SK-N-SH (cell line): ENCODE results near the gene CLN3. TPM values are rescaled to one million over a fixed set of nuclear protein-coding genes. Genes with fewer than 3 reads are reported as not detected.

ENCODE experiments used
- CTCF ChIA-PET: fragments of 300-600, 350-600 bp; formaldehyde crosslinking; extraction: SDS; loops from one replicate; lab custom pipeline; 2021; lab: Yijun Ruan, JAX
- POLR2A ChIA-PET: fragments of 350-600 bp; sonication (Branson Sonifier 250); formaldehyde crosslinking; extraction: SDS; loops from one replicate; lab custom pipeline; 2020; ENCODE audit warnings: antibody characterized with exemption, inconsistent platforms; lab: Yijun Ruan, JAX
- DNase-seq: peaks from one replicate; pipeline ENCODE4 v3.0.0; 2012
- H2AFZ ChIP-seq: fragments of 200-600 bp; sonication (generic); 2 replicates; pipeline ENCODE4 v1.8.1; 2016; ENCODE audit warnings: antibody characterized with exemption, mild to moderate bottlenecking, low read depth
- H3F3A ChIP-seq: fragments of 200-600 bp; sonication (generic); replicated peaks from 2 replicates; pipeline ENCODE3; 2016; ENCODE audit warnings: antibody characterized with exemption, mild to moderate bottlenecking; ENCODE audit not compliant: insufficient read depth
- H3K27ac ChIP-seq, 2 experiments: fragments of 200-500 bp in 1 of 2; fragments of 200-600 bp in 1 of 2; sonication (Bioruptor generic) in 1 of 2; sonication (generic), shearing (Covaris generic) in 1 of 2; 2 replicates each; pipeline versions ENCODE4 v1.5.1 to v1.6.1; 2014 to 2016; ENCODE audit warnings: low read depth in 2 of 2, inconsistent platforms in 1 of 2, low read length in 1 of 2, mild to moderate bottlenecking in 1 of 2, mixed read lengths in 1 of 2
- H3K27me3 ChIP-seq: fragments of 200-600 bp; sonication (generic), shearing (Covaris generic); 2 replicates; pipeline ENCODE4 v1.6.1; 2016; ENCODE audit warnings: mixed run types; ENCODE audit not compliant: insufficient read depth
- H3K36me3 ChIP-seq, 2 experiments: fragments of 200-500 bp in 1 of 2; fragments of 200-600 bp in 1 of 2; sonication (Bioruptor generic) in 1 of 2; sonication (generic) in 1 of 2; replicated peaks in 1 of 2; 2 replicates each; pipeline versions ENCODE3 to v1.5.1; 2014 to 2016; ENCODE audit warnings: low read length in 1 of 2, mild to moderate bottlenecking in 1 of 2; ENCODE audit not compliant: insufficient read depth in 2 of 2, control insufficient read depth in 1 of 2
- H3K4me1 ChIP-seq, 2 experiments: fragments of 200-500 bp in 1 of 2; fragments of 200-600 bp in 1 of 2; sonication (Bioruptor generic) in 1 of 2; sonication (generic), shearing (Covaris generic) in 1 of 2; 2 replicates each; pipeline versions ENCODE4 v1.5.1 to v1.6.1; 2014 to 2016; ENCODE audit warnings: low read depth in 1 of 2, low read length in 1 of 2, mixed run types in 1 of 2; ENCODE audit not compliant: insufficient read depth in 2 of 2, control insufficient read depth in 1 of 2
- H3K4me2 ChIP-seq: fragments of 200-600 bp; sonication (generic), shearing (Covaris generic); 2 replicates; pipeline ENCODE4 v1.6.1; 2017; ENCODE audit warnings: mixed run types
- H3K4me3 ChIP-seq, 2 experiments: fragments of 200-500 bp in 1 of 2; fragments of 200-600 bp in 1 of 2; sonication (Bioruptor generic) in 1 of 2; sonication (generic), shearing (Covaris generic) in 1 of 2; 2 replicates each; pipeline versions ENCODE4 v1.5.1 to v1.8.1; 2014 to 2016; ENCODE audit warnings: low read depth in 2 of 2, inconsistent platforms in 1 of 2, low read length in 1 of 2, mild to moderate bottlenecking in 1 of 2, mixed read lengths in 1 of 2, moderate library complexity in 1 of 2
- H3K79me2 ChIP-seq: fragments of 200-600 bp; sonication (generic); 2 replicates; pipeline ENCODE4 v1.8.1; 2017; ENCODE audit warnings: mild to moderate bottlenecking; ENCODE audit not compliant: insufficient read depth
- H3K9ac ChIP-seq: fragments of 200-600 bp; sonication (generic); 2 replicates; pipeline ENCODE4 v1.6.1; 2017; ENCODE audit warnings: mixed run types
- H3K9me2 ChIP-seq: fragments of 200-600 bp; sonication (generic); 2 replicates; pipeline ENCODE4 v1.6.1; 2017; ENCODE audit warnings: mixed run types
- H3K9me3 ChIP-seq: fragments of 200-600 bp; sonication (generic); 2 replicates; pipeline ENCODE4 v1.6.1; 2017; ENCODE audit warnings: mixed run types, mild to moderate bottlenecking, moderate library complexity
- H4K20me1 ChIP-seq: fragments of 200-600 bp; sonication (generic); 2 replicates; pipeline ENCODE4 v1.6.1; 2017; ENCODE audit warnings: mild to moderate bottlenecking, mixed run types; ENCODE audit not compliant: insufficient read depth
- CHD2 ChIP-seq: fragments of 150-350 bp; IDR thresholded peaks from 2 replicates; pipeline ENCODE4 v1.6.1; 2018; ENCODE audit warnings: low read length; ENCODE audit not compliant: partially characterized antibody
- ELF1 ChIP-seq: IDR thresholded peaks from 2 replicates; pipeline ENCODE4 v1.4.0; 2012
- EZH2phosphoT487 ChIP-seq: fragments of 200-600 bp; sonication (generic); IDR thresholded peaks from 2 replicates; pipeline ENCODE4 v1.6.1; 2017; ENCODE audit warnings: low read depth, mixed run types, mild to moderate bottlenecking, antibody characterized with exemption, moderate library complexity, borderline replicate concordance
- FOXM1 ChIP-seq: IDR thresholded peaks from 2 replicates; pipeline ENCODE4 v1.4.0; 2012; ENCODE audit warnings: low read depth, mild to moderate bottlenecking
- GABPA ChIP-seq: IDR thresholded peaks from 2 replicates; pipeline ENCODE4 v1.4.0; 2012; ENCODE audit warnings: low read depth, mild to moderate bottlenecking
- GATA2 ChIP-seq: sonication (generic); formaldehyde crosslinking; IDR thresholded peaks from 2 replicates; pipeline ENCODE4 v1.5.0; 2020; ENCODE audit warnings: mild to moderate bottlenecking, missing genetic modification reagents
- MEF2A ChIP-seq: IDR thresholded peaks from 2 replicates; pipeline ENCODE4 v1.4.0; 2012; ENCODE audit warnings: low read depth, borderline replicate concordance
- MXI1 ChIP-seq: IDR thresholded peaks from 2 replicates; pipeline ENCODE4 v1.6.1; 2012; ENCODE audit warnings: mild to moderate bottlenecking, low read depth, low read length, improper control_type of control experiment
- NRF1 ChIP-seq: IDR thresholded peaks from 2 replicates; pipeline ENCODE4 v1.6.1; 2012; ENCODE audit warnings: low read depth, mild to moderate bottlenecking, low read length
- RCOR1 ChIP-seq: fragments of 150-350 bp; IDR thresholded peaks from 2 replicates; pipeline ENCODE4 v1.6.1; 2017; ENCODE audit warnings: antibody characterized with exemption, low read length
- SMC3 ChIP-seq: IDR thresholded peaks from 2 replicates; pipeline ENCODE4 v1.6.1; 2012; ENCODE audit warnings: low read depth, low read length, improper control_type of control experiment
- YY1 ChIP-seq: IDR thresholded peaks from 2 replicates; pipeline ENCODE4 v1.4.0; 2012; ENCODE audit warnings: low read depth, mild to moderate bottlenecking
- WGBS: methylation state at CpG from one replicate; pipeline ENCODE4 v1.1.6; 2017; ENCODE audit warnings: low lambda C conversion rate; 5-methylcytosine and 5-hydroxymethylcytosine counted together
- polyA plus RNA-seq, 3 experiments: library from polyadenylated mRNA; depleted of rRNA; stranded (reverse); fragments of >200 nt; gene quantifications; 2 replicates each; pipeline ENCODE4 v1.2.3, GENCODE V29; 2012
- TF ChIP-seq, protein P1 (sequence below): fragments of 150-350 bp; IDR thresholded peaks from 2 replicates; pipeline ENCODE4 v1.6.1; 2016; ENCODE audit warnings: mild to moderate bottlenecking, low read depth, low read length
- TF ChIP-seq, protein P2 (sequence below): IDR thresholded peaks from 2 replicates; pipeline ENCODE4 v1.4.0; 2012; ENCODE audit warnings: low read depth, borderline replicate concordance
- TF ChIP-seq, protein P3 (sequence below): fragments of 200-600 bp; sonication (generic); IDR thresholded peaks from 2 replicates; pipeline ENCODE4 v1.6.1; 2017; ENCODE audit warnings: antibody characterized with exemption, mild to moderate bottlenecking, moderate library complexity
- TF ChIP-seq, protein P4 (sequence below): IDR thresholded peaks from 2 replicates; pipeline ENCODE4 v1.4.0; 2012; ENCODE audit warnings: low read depth

Gene CLN3
- polyA plus RNA-seq, 1 of the 3 experiments (the other 2 are of a cell fraction), result 18.5 TPM

DNA sequence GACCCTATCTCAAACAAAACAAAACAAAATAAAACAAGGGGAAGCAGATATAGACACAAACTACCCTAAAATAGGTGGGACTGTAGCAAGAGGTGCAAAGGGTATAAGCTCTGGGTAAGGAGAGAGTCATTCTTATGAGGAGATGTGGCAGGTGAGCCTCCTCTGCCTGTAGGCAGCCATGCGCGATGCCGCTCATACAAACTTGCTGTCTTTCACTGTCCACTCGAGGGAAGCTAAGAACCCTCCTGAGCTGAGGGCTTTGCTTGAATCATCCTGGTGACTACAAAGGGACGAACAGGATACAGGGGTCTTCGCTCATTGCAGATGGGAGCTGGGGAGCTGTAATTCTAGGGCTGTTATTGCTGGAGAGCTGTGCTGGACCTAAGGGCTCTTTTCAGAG, 29.6 kb upstream of the CLN3 start:
- Histone ChIP-seq H3K9me2 (no peaks in the 10 kb centered on the region), H2AFZ (no peak overlapping the region), H3K4me1 (no peaks in the 10 kb centered on the region), H3K9me3 (no peaks in the 10 kb centered on the region), H3K4me3 (no peak overlapping the region), H4K20me1 (no peaks in the 10 kb centered on the region), H3K4me2 (no peak overlapping the region), H3K36me3 (no peaks in the 10 kb centered on the region), H3F3A (no peaks in the 10 kb centered on the region), H3K27ac (no peak overlapping the region), H3K27me3 (no peaks in the 10 kb centered on the region), H3K79me2 (no peaks in the 10 kb centered on the region), H3K9ac (no peak overlapping the region)
- TF ChIP-seq, protein P1, sequence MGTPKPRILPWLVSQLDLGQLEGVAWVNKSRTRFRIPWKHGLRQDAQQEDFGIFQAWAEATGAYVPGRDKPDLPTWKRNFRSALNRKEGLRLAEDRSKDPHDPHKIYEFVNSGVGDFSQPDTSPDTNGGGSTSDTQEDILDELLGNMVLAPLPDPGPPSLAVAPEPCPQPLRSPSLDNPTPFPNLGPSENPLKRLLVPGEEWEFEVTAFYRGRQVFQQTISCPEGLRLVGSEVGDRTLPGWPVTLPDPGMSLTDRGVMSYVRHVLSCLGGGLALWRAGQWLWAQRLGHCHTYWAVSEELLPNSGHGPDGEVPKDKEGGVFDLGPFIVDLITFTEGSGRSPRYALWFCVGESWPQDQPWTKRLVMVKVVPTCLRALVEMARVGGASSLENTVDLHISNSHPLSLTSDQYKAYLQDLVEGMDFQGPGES, result no peak
- TF ChIP-seq SMC3, result no peak
- TF ChIP-seq FOXM1, result no peak
- no peak for TF ChIP-seq YY1
- TF ChIP-seq, protein P2, sequence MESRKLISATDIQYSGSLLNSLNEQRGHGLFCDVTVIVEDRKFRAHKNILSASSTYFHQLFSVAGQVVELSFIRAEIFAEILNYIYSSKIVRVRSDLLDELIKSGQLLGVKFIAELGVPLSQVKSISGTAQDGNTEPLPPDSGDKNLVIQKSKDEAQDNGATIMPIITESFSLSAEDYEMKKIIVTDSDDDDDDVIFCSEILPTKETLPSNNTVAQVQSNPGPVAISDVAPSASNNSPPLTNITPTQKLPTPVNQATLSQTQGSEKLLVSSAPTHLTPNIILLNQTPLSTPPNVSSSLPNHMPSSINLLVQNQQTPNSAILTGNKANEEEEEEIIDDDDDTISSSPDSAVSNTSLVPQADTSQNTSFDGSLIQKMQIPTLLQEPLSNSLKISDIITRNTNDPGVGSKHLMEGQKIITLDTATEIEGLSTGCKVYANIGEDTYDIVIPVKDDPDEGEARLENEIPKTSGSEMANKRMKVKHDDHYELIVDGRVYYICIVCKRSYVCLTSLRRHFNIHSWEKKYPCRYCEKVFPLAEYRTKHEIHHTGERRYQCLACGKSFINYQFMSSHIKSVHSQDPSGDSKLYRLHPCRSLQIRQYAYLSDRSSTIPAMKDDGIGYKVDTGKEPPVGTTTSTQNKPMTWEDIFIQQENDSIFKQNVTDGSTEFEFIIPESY, result no peak
- no peak for TF ChIP-seq EZH2phosphoT487
- no peak for TF ChIP-seq GATA2 (CRISPR knock-in tag)
- TF ChIP-seq, protein P3, sequence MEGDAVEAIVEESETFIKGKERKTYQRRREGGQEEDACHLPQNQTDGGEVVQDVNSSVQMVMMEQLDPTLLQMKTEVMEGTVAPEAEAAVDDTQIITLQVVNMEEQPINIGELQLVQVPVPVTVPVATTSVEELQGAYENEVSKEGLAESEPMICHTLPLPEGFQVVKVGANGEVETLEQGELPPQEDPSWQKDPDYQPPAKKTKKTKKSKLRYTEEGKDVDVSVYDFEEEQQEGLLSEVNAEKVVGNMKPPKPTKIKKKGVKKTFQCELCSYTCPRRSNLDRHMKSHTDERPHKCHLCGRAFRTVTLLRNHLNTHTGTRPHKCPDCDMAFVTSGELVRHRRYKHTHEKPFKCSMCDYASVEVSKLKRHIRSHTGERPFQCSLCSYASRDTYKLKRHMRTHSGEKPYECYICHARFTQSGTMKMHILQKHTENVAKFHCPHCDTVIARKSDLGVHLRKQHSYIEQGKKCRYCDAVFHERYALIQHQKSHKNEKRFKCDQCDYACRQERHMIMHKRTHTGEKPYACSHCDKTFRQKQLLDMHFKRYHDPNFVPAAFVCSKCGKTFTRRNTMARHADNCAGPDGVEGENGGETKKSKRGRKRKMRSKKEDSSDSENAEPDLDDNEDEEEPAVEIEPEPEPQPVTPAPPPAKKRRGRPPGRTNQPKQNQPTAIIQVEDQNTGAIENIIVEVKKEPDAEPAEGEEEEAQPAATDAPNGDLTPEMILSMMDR, result no peak
- no peak for TF ChIP-seq CHD2
- TF ChIP-seq MEF2A, result no peak
- no peak for TF ChIP-seq NRF1
- TF ChIP-seq, protein P4, sequence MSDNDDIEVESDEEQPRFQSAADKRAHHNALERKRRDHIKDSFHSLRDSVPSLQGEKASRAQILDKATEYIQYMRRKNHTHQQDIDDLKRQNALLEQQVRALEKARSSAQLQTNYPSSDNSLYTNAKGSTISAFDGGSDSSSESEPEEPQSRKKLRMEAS, result no peak
- no peak for TF ChIP-seq GABPA
- no peak for TF ChIP-seq ELF1
- no peak for TF ChIP-seq RCOR1
- no peak for TF ChIP-seq MXI1
- WGBS, result 79% methylated on average over 6 of the region's 6 CpGs
- no peak for DNase-seq
- POLR2A ChIA-PET, result no interaction called here
- CTCF ChIA-PET, result no interaction called here
